Activated T-helper 9 cell treated with anti-CD3 and anti-CD28 coated beads, Interleukin-2, amount 50 U/mL, for 16 hours (primary cell): ENCODE data around the gene SELENON.

Experiments used
- DNase-seq: peaks from one replicate; pipeline ENCODE4 v3.0.0-alpha.2; 2020; ENCODE audit warnings: low read depth

SELENON gene

DNA sequence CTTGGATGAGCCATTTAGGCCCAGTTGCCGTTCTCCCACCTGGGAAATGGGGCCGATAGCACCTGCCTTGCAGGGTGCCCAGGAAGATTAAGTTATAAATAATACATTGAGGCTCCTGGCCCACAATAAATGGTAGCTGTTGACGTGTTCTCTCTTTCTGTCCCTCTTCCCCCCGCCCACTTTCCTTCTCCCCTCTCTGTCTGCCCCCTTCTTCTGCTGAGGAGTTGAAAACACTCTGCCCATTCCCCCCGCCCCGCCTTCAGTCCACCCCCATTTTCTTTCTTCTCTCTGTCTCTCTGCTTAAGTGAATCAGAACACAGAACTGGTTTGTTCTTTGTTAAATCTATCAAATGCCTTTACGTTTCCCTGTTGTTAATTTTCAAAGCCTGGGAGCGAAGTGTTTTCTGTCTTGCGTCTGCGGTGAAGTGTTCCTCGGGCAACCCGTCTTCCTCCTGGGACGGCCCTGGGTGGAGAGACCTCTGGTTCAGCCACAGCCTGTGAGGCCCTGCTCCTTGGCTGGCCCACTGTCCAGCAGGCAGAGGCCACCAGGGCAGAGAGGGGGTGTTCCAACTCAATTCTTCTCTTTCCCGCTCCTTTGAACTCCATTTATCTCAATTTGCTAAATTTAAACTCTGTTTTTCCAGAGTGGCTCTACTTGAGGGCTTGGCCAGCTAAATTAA is 29.3 kb upstream of the SELENON start:
- DNase-seq = no peak

DNA sequence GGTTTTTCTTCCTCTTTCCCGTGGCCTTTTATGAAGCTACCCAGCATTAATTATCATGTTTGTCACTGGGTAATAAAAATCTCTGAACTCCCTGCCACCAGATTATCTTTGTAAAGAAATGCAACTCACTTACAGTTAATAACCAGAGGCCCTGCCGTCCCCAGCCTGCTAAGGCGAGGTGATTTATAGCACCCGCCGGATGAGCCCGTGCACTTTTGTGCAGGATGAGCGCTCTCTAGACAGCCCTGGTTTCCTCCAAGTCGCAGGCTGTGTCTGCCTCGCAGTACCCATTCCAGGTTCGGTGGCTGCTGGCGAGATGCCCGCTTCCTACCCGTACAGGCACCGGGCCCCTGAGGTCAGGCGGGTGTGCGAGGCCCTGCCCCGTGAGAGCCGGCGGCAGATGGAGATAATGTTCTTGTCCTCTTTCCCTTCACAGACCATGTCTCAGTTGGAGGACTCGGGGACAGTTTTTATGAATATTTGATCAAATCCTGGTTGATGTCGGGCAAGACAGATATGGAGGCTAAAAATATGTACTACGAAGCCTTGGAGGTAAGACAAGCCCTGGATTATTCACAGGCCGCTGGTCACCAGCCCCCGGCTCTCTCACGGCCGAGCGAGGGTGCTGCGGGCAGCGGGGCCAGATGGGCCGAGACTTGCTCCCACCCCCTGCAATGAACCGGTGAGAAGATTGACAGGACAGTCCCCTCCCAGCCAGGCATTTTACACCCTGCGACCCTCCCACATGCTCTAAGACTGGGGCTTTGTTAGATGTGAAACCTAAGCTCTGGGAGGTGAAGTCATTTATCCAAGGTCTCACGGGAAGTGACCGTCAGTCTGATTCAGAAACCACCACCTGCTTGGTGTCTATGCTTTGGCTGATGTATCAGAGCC is 28.5 kb upstream of the SELENON start:
- DNase-seq = no peak

DNA sequence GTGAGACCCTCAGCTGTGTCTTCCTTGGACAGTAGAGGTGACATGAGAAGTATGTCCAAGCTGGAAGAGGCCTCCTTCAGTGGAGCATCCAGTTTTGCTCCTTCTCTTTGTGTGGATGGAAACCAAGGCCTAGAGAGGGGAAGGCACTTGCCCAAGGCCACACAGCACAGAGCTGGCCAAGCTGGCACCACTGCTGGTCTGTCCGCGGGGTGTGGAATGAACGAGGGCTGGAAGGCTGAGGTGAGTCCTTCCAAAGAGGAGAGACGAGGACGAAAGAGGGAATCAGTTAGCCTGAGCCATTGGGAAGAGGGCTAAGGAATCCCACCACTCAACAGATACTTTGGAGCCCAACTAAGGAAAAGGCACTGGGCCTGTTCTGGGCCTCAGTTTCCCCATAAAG is 27.8 kb upstream of the SELENON start:
- no peak for DNase-seq

GRCh38 chr1:25772692-25773245 is 27.2 kb upstream of the SELENON start:
- no peak for DNase-seq

DNA sequence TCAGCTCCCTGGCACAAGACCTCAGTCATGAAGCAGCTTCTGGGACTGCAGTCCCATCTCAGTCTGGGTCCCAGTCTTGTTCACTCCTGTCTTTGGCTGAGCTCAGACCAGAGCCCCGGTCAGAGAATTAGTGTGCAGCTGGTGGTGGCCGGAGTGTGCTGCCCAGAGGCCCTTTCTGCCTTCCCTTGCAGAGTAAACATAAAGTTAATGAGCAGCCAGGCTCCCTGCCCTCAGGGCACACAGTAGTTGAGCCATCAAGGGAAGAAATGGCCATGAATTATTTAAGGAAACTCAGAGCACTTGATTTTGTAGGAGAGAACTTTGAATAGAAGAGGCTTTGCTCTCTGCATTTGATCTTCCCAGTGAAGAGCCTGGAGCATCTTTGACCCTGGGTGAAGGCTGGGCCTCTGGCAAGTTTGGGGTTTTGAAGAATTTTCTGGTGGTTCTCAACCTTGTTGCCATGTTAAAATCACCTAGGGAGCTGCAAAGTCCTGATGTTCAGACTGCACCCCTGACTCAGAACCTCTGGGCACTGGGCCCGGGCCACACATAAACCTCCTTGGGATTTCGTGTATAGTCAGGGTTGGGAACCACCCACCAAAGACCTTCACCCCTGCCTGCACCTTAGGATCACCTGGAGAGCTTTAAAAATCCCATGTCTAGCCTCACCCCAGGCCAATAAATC is 26.4 kb upstream of the SELENON start:
- DNase-seq = no peak

GRCh38 chr1:25774206-25774803 is 25.7 kb upstream of the SELENON start:
- DNase-seq = no peak

DNA sequence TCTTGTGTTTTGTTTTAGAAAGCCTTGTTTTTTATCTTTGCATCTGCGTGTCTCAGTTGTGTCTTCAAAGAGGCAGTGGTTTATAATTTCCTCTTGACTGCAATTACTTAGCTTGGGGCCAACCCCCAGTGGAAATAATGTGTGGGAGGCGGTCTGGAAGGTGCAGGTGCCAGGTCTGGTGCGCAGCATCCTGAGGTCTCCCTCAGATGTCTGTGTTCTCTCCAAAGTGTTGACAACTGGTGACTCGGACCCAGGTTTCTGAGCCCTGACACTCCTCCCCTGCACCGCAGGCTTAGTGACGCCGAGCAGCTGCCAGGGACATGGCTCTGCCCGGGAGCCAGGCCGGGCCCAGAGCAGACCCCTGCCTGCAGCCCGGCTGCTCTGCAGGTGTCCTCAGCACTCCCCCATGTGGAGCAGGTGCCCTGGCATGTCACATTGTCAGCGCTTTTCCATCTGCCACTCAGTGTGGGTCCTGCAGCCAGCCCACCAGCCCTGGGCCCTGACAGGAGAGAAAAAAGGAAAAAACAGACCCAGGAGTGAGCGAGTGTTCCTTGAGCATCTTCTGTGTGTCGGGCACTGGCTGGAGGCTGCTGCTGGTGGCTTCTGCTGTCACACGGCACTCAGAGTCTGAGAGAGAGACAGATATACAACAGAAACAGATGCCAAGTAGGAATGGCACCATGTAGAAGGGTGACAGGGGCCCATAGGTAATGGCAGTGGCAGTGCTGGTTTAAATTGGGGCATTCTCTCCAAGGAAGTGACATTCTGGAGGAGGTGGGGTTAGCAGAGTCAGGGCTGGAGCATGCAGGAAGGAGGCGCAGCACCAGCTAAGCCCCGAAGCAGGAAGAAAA is 24.8 kb upstream of the SELENON start:
- peak; percentile 62 for DNase-seq

- no peak for DNase-seq
Observed at GRCh38 chr1:25779388-25779787, 20.6 kb upstream of the SELENON start.

DNA sequence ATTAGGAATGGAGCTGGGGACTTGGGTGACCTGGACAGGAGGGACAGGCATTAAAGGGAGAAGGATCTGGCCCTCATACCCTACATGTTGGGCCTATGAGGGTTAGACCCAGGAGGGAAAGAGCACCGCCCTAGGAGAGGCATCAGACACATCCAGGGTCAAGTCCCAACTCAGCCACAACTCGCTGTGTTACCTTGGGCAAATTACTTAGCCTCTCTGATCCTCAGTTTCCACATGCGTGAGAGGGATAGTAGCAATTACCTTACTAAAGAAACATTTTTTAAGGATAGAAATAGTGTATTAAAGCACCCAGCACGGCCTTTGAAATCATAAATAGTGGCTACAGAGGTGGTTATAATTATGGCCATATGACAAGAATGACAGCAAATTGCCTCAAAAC is 20.1 kb upstream of the SELENON start:
- DNase-seq = no peak

DNA sequence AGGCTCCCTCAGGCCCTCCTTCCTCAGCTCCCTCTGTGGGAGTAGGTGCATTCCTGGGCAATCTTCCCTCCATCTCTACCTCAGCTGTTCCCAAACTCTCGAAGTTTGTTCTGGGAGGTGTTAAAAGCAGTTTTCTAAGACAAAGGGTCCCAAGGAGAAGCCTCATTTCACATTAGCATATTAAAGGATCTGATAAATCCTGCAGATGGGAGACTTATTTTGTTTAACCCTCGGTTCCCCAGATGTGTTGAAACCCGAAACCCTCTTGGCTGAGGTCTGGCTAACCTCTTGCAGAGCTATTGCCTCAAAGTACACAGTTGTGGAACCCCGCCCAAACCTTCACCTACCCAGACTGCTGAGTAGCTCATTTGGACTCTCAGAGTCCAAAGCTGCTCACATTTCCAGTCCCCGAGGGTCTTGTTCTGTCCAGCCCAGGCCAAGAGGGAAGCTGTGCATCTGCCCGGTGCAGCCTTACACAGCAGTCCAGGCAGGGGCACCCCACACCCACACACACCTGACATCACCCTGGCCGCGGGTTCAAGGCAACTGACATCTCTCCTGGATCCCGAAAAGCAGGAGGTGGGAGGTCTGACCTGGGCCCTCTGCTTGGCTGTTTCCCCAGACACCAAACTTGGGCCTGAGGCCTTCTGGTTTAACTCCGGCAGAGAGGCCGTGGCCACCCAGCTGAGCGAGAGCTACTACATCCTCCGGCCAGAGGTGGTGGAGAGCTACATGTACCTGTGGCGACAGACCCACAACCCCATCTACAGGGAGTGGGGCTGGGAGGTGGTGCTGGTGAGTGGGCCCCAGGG is 19.5 kb upstream of the SELENON start:
- DNase-seq = no peak

GRCh38 chr1:25781130-25781433 is 18.9 kb upstream of the SELENON start:
- no peak for DNase-seq

DNA sequence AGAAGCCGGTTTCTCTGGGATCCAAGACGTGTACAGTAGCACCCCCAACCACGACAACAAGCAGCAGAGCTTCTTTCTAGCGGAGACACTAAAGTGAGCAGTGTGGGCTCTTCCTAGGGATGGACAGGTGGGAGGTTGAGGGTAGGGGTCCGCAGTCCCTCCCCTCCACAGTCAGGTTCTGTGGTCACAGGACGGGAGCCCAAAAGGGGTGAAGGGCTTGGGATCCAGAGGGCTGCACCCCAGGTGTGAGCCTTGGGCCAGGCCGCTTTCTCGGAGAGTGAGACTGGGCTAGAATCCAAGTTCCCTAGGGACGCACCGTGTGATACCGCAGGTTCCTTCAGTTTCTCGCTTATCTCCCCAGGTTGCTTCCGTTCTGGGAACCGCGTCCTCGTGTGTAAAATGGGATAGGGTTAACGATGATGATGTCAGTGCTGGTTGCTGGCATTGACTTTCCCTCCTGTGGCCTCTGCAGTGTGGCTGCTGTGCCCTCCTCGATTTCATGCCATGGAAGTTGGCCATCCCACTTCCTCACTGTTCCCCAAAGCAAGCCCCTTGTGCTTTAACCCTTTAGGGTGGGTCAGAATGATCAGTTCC is 17.3 kb upstream of the SELENON start:
- DNase-seq = no peak

DNA sequence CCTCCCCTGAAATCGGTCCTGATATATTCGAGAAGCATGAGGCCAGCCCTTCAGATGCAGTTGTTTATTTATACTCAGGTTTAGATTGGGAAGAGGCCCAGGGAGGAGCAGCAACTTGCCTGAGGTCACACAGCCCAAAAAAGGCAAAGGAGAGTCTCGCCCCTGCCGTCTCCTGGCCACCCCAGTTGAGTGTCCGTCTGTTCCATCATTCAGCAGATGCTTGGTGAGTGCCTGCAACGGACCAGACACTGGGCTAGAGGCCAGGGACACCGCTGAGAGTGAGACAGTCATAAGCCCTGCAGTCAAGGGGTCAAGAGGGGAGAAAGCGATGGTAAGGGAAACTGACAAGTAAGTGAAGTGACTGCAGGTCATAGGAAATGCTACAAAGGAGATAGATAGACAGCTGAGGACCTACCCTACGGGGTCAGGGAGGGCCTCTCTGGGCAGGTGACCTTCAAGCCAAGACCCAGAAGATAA is 15.4 kb upstream of the SELENON start:
- no peak for DNase-seq

GRCh38 chr1:25785333-25786067 is 14.5 kb upstream of the SELENON start:
- DNase-seq = no peak

DNA sequence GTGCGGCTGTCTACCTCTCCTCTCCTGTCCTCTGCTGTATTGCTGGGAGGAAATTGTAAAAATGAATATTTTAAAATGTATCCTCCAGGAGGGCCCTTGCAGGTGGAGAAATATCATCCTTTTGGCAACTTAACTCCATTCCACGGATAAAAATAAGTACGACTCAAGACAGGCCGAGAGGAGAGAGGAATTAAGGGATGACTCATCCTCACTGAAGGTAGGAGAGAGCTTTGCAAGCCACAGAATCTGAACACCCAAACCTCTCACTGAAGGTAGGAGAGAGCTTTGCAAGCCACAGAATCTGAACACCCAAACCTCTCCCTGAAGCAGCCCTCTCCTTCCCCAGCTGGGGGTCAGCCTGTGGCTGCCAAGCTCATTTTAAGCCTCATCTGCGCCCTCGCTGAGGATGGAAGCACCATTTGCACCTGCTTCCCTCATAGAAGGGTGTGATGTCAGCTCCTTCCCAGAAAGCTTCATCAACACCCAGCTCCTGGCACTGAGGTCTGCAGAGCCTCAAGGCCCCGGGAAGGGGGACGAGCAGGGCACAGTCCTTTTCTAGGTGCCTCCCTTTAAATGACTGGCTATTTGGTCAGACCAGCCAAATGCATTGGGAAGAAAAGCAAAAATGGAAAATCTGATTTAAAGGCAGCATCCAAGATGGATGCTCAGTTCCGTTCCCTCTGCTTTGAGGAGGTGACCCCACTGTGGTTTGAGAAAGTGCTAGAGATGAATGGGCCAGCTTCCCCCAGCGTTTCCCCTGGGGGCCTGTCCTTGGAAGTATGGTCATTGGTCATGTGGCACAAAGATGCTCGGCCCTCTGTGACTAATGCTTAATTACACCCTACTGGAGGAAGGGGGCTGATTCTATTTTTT is 12.9 kb upstream of the SELENON start:
- no peak for DNase-seq

DNA sequence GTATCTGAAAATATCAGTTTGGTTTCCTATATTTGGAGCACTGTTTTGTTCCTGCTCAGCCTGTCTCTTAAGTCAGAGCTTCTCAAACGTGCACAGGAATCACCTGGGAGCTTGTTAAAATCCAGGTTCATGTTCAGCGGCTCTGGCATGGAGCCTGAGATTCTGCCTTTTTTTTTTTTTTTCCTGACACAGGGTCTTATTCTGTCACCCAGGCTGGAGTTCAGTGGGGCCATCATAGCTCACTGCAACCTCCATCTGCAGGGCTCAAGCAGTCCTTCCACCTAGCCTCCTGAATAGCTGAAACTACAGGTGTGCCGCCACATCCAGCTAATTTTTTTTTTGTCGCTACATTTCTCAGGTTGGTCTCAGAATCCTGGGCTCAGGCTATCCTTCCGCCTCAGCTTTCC is 12.2 kb upstream of the SELENON start:
- DNase-seq = no peak

DNA sequence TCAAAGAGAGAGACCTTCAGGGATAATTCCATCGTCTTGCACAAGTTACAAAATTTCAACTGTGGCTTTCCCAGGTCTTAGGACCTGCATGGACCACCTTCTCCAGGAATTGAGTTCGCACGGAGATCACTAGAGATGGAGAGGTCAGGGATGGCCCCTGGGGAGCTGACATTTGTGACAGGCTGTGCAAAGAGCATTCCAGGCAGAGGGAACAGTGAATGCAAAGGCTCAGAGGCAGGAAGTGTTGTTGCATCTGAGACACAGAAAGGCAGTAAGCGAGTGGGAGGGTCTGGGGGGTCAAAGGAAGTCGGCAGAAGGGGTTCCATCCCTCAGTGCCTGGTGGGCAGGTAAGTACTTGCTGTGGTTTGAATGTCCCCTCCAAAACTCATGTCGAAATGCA is 9.5 kb upstream of the SELENON start:
- no peak for DNase-seq

- DNase-seq = no peak
Observed at GRCh38 chr1:25792115-25792514, 7.9 kb upstream of the SELENON start.
